Measurements from ENCODE around the gene CALHM3.

Gene CALHM3

DNA sequence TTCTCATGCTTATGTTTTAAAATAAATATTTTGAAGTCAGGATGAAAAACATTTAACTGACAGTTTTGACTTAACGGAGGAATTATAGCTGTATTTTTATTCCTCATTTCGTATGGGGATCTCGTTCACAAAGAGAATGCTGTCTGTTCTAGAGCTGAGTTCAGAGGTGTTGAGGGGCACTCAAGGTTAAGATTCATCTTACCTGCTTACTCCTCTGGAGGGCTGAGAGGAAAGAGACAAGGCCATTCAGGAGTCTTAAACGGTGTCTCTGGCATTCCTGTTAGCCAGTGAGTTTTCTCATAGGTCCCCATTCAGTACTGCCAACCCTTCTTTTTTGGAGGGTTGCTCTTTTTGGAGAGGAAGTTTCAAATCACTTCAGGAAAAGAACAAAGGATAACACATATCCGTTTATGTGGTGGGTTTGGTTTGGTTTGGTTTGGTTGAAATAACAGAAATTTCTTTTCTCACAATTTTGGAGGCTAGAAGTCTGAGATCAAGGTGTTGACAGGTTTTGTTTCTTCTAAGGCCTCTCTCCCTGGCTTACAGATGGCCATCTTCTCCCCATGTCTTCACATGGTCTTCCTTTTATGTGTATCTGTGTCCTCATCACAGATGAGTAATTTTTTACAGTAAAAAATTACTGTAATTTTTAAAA is 49.9 kb downstream of the CALHM3 start (continued):
- TF ChIP-seq, protein P1, sequence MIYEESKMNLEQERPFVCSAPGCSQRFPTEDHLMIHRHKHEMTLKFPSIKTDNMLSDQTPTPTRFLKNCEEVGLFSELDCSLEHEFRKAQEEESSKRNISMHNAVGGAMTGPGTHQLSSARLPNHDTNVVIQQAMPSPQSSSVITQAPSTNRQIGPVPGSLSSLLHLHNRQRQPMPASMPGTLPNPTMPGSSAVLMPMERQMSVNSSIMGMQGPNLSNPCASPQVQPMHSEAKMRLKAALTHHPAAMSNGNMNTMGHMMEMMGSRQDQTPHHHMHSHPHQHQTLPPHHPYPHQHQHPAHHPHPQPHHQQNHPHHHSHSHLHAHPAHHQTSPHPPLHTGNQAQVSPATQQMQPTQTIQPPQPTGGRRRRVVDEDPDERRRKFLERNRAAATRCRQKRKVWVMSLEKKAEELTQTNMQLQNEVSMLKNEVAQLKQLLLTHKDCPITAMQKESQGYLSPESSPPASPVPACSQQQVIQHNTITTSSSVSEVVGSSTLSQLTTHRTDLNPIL (CRISPR knock-in tag; IDR thresholded peaks at IDR 0.05; ENCODE audit: low read depth), result no peak
- TF ChIP-seq SNAI2 (CRISPR knock-in tag; IDR thresholded peaks at IDR 0.05) (no peak), ESRRG (CRISPR knock-in tag; IDR thresholded peaks at IDR 0.05) (no peak), ZNF565 (CRISPR knock-in tag; conservative IDR thresholded peaks at IDR 0.05; ENCODE audit: low read depth) (no peak), TOX (CRISPR knock-in tag; IDR thresholded peaks at IDR 0.05; ENCODE audit: borderline replicate concordance) (no peak), ZFP30 (CRISPR knock-in tag; IDR thresholded peaks at IDR 0.05) (no peak), CSDC2 (CRISPR knock-in tag; IDR thresholded peaks at IDR 0.05) (no peak)

DNA sequence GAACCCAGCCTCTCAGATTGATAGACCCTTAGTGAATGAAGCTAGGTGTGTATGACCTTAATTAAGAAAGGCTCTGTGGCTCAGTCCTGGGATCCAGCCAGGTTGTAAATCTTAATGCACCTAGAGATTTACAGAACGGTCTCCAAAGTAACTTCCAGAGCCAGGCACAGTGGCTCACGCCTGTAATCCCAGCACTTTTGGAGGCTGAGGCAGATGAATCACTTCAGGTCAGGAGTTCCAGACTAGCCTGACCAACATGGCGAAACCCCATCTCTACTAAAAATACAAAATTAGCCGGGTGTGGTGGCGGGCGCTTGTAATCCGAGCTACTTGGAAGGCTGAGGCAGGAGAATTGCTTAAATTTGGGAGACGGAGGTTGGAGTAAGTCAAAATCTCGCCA is 51.2 kb downstream of the CALHM3 start:
- no peak for TF ChIP-seq RARB (CRISPR knock-in tag; IDR thresholded peaks at IDR 0.05)
- TF ChIP-seq ISL1 (CRISPR knock-in tag; IDR thresholded peaks at IDR 0.05), result no peak
- no peak for TF ChIP-seq ARNTL (CRISPR knock-in tag; IDR thresholded peaks at IDR 0.05; ENCODE audit: borderline replicate concordance, low read depth)
- no peak for TF ChIP-seq ZNF565 (CRISPR knock-in tag; conservative IDR thresholded peaks at IDR 0.05; ENCODE audit: low read depth)
- TF ChIP-seq, protein P2, sequence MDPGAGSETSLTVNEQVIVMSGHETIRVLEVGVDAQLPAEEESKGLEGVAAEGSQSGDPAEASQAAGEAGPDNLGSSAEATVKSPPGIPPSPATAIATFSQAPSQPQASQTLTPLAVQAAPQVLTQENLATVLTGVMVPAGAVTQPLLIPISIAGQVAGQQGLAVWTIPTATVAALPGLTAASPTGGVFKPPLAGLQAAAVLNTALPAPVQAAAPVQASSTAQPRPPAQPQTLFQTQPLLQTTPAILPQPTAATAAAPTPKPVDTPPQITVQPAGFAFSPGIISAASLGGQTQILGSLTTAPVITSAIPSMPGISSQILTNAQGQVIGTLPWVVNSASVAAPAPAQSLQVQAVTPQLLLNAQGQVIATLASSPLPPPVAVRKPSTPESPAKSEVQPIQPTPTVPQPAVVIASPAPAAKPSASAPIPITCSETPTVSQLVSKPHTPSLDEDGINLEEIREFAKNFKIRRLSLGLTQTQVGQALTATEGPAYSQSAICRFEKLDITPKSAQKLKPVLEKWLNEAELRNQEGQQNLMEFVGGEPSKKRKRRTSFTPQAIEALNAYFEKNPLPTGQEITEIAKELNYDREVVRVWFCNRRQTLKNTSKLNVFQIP (CRISPR knock-in tag; IDR thresholded peaks at IDR 0.05; ENCODE audit: borderline replicate concordance, low read depth), result no peak
- no peak for TF ChIP-seq ZFP30 (CRISPR knock-in tag; IDR thresholded peaks at IDR 0.05)
- TF ChIP-seq ZNF8 (CRISPR knock-in tag; IDR thresholded peaks at IDR 0.05), result no peak
- TF ChIP-seq GLIS3 (CRISPR knock-in tag; IDR thresholded peaks at IDR 0.05), result no peak
- TF ChIP-seq CSDC2 (CRISPR knock-in tag; IDR thresholded peaks at IDR 0.05), result no peak
- TF ChIP-seq, protein P3, sequence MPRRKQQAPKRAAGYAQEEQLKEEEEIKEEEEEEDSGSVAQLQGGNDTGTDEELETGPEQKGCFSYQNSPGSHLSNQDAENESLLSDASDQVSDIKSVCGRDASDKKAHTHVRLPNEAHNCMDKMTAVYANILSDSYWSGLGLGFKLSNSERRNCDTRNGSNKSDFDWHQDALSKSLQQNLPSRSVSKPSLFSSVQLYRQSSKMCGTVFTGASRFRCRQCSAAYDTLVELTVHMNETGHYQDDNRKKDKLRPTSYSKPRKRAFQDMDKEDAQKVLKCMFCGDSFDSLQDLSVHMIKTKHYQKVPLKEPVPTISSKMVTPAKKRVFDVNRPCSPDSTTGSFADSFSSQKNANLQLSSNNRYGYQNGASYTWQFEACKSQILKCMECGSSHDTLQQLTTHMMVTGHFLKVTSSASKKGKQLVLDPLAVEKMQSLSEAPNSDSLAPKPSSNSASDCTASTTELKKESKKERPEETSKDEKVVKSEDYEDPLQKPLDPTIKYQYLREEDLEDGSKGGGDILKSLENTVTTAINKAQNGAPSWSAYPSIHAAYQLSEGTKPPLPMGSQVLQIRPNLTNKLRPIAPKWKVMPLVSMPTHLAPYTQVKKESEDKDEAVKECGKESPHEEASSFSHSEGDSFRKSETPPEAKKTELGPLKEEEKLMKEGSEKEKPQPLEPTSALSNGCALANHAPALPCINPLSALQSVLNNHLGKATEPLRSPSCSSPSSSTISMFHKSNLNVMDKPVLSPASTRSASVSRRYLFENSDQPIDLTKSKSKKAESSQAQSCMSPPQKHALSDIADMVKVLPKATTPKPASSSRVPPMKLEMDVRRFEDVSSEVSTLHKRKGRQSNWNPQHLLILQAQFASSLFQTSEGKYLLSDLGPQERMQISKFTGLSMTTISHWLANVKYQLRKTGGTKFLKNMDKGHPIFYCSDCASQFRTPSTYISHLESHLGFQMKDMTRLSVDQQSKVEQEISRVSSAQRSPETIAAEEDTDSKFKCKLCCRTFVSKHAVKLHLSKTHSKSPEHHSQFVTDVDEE (CRISPR knock-in tag; IDR thresholded peaks at IDR 0.05), result no peak
- TF ChIP-seq, protein P4, sequence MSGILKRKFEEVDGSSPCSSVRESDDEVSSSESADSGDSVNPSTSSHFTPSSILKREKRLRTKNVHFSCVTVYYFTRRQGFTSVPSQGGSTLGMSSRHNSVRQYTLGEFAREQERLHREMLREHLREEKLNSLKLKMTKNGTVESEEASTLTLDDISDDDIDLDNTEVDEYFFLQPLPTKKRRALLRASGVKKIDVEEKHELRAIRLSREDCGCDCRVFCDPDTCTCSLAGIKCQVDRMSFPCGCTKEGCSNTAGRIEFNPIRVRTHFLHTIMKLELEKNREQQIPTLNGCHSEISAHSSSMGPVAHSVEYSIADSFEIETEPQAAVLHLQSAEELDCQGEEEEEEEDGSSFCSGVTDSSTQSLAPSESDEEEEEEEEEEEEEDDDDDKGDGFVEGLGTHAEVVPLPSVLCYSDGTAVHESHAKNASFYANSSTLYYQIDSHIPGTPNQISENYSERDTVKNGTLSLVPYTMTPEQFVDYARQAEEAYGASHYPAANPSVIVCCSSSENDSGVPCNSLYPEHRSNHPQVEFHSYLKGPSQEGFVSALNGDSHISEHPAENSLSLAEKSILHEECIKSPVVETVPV (CRISPR knock-in tag; IDR thresholded peaks at IDR 0.05), result no peak
- TF ChIP-seq TOX (CRISPR knock-in tag; IDR thresholded peaks at IDR 0.05; ENCODE audit: borderline replicate concordance), result no peak
- TF ChIP-seq ZFP3 (CRISPR knock-in tag; IDR thresholded peaks at IDR 0.05), result no peak
- TF ChIP-seq PPARA (CRISPR knock-in tag; IDR thresholded peaks at IDR 0.05; ENCODE audit: borderline replicate concordance), result no peak
- TF ChIP-seq, protein P5, sequence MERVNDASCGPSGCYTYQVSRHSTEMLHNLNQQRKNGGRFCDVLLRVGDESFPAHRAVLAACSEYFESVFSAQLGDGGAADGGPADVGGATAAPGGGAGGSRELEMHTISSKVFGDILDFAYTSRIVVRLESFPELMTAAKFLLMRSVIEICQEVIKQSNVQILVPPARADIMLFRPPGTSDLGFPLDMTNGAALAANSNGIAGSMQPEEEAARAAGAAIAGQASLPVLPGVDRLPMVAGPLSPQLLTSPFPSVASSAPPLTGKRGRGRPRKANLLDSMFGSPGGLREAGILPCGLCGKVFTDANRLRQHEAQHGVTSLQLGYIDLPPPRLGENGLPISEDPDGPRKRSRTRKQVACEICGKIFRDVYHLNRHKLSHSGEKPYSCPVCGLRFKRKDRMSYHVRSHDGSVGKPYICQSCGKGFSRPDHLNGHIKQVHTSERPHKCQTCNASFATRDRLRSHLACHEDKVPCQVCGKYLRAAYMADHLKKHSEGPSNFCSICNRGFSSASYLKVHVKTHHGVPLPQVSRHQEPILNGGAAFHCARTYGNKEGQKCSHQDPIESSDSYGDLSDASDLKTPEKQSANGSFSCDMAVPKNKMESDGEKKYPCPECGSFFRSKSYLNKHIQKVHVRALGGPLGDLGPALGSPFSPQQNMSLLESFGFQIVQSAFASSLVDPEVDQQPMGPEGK (CRISPR knock-in tag; IDR thresholded peaks at IDR 0.05; ENCODE audit: borderline replicate concordance), result no peak
- TF ChIP-seq OSR1 (CRISPR knock-in tag; IDR thresholded peaks at IDR 0.05), result no peak
- TF ChIP-seq ESRRG (CRISPR knock-in tag; IDR thresholded peaks at IDR 0.05), result no peak
- TF ChIP-seq SNAI2 (CRISPR knock-in tag; IDR thresholded peaks at IDR 0.05), result no peak
- ATAC-seq, result no peak

DNA sequence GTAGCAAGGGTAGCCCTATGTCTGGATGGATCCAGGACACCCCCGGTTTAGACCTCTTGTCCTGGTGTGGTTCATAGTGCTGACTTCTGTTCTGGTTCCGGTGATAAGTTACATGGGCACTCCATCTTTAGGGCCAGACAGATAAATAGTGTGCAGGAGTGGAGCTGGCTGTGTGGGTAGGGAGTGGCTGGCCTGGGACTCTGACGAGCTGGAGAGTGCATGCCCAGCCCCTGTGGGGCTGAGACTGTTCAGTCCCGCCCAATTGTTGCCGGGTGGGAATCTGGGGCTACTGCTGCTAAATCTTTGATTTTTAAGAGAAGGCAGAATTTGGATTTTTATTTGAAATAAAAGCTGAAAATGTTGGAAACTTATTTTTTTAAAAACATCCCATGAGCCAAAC is 55.3 kb downstream of the CALHM3 start:
- ATAC-seq, result no peak
- TF ChIP-seq RARB (CRISPR knock-in tag; IDR thresholded peaks at IDR 0.05), result no peak
- TF ChIP-seq, protein P5 (CRISPR knock-in tag; IDR thresholded peaks at IDR 0.05; ENCODE audit: borderline replicate concordance), result no peak
- TF ChIP-seq, protein P3 (CRISPR knock-in tag; IDR thresholded peaks at IDR 0.05), result no peak
- TF ChIP-seq, protein P1 (CRISPR knock-in tag; IDR thresholded peaks at IDR 0.05; ENCODE audit: low read depth), result no peak
